ENCODE data around the gene TBC1D5.

The TBC1D5 gene

DNA sequence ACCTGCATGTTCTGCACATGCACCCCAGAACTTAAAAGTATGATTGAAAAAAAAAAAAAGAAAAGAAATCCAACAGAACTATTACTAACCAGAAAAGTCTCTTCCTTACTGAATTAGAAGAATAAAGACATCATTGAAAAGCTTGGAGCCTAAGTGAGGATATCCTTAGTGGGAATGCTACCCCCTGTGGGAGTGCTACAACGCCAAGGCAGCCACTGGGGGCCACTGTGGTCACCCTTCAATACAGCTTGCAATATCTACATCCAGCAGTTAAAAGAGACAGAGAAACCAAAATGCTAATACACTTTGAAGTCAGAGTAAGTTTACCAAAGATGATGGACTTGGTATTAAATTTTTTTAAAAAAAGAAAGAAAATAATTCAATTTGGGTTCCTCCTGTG is 565.7 kb downstream of the TBC1D5 start:
- in situ Hi-C loops (cut with MboI; ENCODE audit: low pct_unique_long_range_greater_than_20kb, low sequenced_read_pairs, unreplicated experiment) = no loop called here
- DNase-seq (ENCODE audit: low spot score) = no peak
- TF ChIP-seq, protein P1, sequence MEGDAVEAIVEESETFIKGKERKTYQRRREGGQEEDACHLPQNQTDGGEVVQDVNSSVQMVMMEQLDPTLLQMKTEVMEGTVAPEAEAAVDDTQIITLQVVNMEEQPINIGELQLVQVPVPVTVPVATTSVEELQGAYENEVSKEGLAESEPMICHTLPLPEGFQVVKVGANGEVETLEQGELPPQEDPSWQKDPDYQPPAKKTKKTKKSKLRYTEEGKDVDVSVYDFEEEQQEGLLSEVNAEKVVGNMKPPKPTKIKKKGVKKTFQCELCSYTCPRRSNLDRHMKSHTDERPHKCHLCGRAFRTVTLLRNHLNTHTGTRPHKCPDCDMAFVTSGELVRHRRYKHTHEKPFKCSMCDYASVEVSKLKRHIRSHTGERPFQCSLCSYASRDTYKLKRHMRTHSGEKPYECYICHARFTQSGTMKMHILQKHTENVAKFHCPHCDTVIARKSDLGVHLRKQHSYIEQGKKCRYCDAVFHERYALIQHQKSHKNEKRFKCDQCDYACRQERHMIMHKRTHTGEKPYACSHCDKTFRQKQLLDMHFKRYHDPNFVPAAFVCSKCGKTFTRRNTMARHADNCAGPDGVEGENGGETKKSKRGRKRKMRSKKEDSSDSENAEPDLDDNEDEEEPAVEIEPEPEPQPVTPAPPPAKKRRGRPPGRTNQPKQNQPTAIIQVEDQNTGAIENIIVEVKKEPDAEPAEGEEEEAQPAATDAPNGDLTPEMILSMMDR (IDR thresholded peaks at IDR 0.05; ENCODE audit: extremely low read depth, insufficient read depth, missing control alignments) = peak; percentile 32

DNA sequence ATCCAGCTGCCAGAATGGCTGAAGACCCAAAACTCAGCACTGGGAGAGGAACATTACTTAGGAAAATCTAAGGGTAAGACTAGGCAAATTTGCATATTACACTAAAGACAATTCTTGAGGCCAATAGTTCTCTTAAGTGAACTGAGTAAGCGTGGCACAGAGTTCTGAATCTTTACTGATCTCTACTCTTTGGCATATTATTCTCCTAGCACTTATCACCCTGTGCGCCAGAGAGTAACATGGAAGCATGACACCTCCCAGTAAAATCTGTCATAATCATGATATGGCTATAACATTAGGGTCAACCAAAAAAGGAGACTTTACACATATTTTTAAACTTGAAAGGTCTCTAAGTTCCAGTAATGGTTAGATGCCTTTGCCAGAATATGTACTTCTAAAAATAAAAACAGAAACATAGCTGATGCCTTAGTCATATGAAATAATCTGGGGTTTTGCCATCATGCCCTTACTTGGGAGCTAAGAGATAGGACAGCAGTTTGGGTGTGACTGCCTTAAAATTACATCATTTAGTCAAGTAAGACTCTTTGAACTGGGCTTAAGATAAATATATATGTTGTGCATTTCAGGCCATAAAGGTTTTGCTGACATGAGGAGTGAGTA is 567.1 kb downstream of the TBC1D5 start:
- in situ Hi-C loops (cut with MboI; ENCODE audit: low pct_unique_long_range_greater_than_20kb, low sequenced_read_pairs, unreplicated experiment) = no loop called here
- TF ChIP-seq, protein P1 (IDR thresholded peaks at IDR 0.05; ENCODE audit: extremely low read depth, insufficient read depth, missing control alignments) = no peak
- DNase-seq (ENCODE audit: low spot score) = no peak

DNA sequence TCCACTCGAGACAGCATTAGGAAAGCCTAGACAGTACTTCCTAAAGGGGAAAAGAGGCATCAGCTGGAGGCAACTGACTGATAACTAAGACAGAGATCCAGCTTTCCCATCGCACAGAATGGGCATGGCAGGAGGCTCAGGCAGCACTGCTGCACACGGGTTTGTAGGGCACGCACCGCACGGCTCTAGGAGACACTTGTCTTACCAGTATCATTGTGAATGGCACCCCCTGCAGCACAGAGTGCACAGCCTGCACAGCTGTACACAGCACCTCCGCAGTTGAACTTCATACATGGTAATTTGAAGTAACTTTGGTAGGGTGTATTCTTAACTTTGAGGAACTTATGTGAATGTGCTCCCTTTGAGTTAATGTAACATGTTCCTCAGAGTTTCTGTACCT is 576.1 kb downstream of the TBC1D5 start:
- in situ Hi-C loops (cut with MboI; ENCODE audit: low pct_unique_long_range_greater_than_20kb, low sequenced_read_pairs, unreplicated experiment) = no loop called here
- TF ChIP-seq, protein P1 (IDR thresholded peaks at IDR 0.05; ENCODE audit: extremely low read depth, insufficient read depth, missing control alignments) = peak; percentile 10
- DNase-seq (ENCODE audit: low spot score) = no peak

DNA sequence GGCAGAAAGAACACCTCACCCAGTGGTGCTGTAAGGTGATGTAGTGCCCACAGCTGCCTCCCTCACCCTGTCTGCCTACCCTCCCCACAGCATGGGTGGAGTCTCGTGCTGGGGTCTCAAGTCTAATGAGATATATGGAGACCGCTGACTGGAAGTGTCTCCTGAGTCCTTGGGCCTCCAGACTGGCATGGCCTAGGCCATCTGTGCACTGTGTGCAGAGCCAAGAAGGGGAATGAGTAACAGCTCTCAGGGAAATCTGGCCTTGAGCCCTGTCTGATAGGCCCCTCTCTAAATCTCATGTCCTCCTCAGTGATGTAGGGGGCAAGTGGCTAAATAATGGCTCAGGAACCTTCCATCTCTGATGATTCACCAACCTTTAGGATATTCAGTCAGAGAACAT is 580.3 kb downstream of the TBC1D5 start:
- TF ChIP-seq, protein P1 (IDR thresholded peaks at IDR 0.05; ENCODE audit: extremely low read depth, insufficient read depth, missing control alignments) = no peak
- DNase-seq (ENCODE audit: low spot score) = no peak
- in situ Hi-C loops (cut with MboI; ENCODE audit: low pct_unique_long_range_greater_than_20kb, low sequenced_read_pairs, unreplicated experiment) = no loop called here

DNA sequence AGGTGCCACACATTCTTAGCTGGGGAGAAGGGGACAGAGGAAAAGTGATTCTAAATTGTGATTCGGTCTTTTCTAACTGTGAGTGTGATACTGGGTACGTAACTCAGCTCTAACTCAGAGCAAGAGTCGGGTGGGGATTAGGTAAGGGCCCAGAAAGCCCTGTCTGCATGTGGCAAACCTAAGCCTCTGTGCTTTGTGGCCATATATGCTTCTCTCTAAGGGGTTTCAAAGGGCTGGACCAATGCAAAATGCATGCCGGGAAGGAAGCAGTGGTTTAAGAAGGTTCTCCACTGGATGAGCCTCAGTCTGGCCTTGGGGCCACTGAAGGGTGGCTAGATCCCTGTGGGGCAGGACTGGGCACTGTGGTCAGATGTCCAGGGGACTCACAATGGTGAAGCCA is 581.8 kb downstream of the TBC1D5 start:
- TF ChIP-seq, protein P1 (IDR thresholded peaks at IDR 0.05; ENCODE audit: extremely low read depth, insufficient read depth, missing control alignments) = no peak
- no peak for DNase-seq (ENCODE audit: low spot score)
- in situ Hi-C loops (cut with MboI; ENCODE audit: low pct_unique_long_range_greater_than_20kb, low sequenced_read_pairs, unreplicated experiment) = no loop called here

DNA sequence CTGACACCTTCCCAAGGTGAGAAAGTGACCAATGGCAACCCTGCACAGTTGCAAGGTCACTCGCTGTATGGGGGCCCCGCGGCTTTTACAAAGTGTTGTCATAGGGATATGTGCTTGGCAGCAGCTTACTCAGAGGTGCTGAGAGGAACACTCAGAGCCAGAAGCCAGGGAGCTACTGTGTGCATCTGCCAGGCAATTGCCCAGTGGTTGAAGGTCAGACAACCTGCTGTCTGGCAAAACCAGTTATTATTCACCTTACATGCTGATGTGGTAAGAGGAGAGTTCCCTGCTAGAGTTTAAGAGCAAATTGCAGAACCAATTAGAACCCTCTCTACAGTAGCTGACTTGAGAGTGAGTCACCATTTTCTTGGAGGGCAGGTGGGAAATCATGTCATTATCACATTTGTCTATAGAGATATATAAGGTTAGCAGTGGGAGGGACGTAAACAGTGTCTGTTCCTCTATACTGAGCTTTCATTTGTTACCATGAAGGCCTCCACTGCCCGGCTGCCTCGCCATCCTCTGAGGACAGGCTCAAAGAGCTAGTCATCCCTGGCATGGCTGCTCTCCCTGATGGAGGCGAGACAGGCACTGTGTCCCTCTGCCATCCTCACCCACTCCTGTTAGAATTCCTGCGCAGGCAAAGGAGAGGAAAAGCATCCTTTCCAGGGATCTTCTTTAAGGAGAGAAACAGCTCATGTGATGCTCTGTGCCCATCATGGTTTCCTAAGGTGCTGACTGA is 583.3 kb downstream of the TBC1D5 start:
- no peak for DNase-seq (ENCODE audit: low spot score)
- in situ Hi-C loops (cut with MboI; ENCODE audit: low pct_unique_long_range_greater_than_20kb, low sequenced_read_pairs, unreplicated experiment) = no loop called here
- TF ChIP-seq, protein P1 (IDR thresholded peaks at IDR 0.05; ENCODE audit: extremely low read depth, insufficient read depth, missing control alignments) = no peak

All from GM13977 (cell line).